CD14-positive monocyte (primary cell): ENCODE results near the gene SRSF12. TPM values are rescaled to one million over a fixed set of nuclear protein-coding genes. Genes with fewer than 3 reads are reported as not detected.

Source experiments
- DNase-seq, 3 donors: peaks; one replicate each; pipeline ENCODE4 v3.0.0-alpha.2; 2011 to 2022
- H2AFZ ChIP-seq: 2 replicates; pipeline ENCODE4 v1.6.0; 2012; ENCODE audit warnings: mild to moderate bottlenecking, low read depth, low read length, inconsistent platforms; ENCODE audit not compliant: insufficient read depth, poor library complexity, severe bottlenecking
- H3K27ac ChIP-seq, 2 donors: 1 replicate in 1 of 2; 2 replicates in 1 of 2; pipeline ENCODE4 v1.5.1; 2012 to 2013; ENCODE audit warnings: low read length in 2 of 2, control low read depth in 1 of 2, inconsistent platforms in 1 of 2, low read depth in 1 of 2, mild to moderate bottlenecking in 1 of 2
- H3K27me3 ChIP-seq, 2 donors: one replicate each; pipeline versions ENCODE4 v1.6.0 to v1.6.1; 2011 to 2013; ENCODE audit warnings: low read length in 2 of 2; ENCODE audit not compliant: control insufficient read depth in 2 of 2, insufficient read depth in 2 of 2
- H3K36me3 ChIP-seq, 2 donors: replicated peaks in 1 of 2; 1 replicate in 1 of 2; 2 replicates in 1 of 2; pipeline versions ENCODE4 v1.5.1 to v1.6.1; 2012 to 2013; ENCODE audit warnings: low read length in 2 of 2, control low read depth in 1 of 2, inconsistent platforms in 1 of 2, mild to moderate bottlenecking in 1 of 2; ENCODE audit not compliant: insufficient read depth in 2 of 2, control insufficient read depth in 1 of 2
- H3K4me1 ChIP-seq, 2 donors: 1 replicate in 1 of 2; 2 replicates in 1 of 2; pipeline versions ENCODE4 v1.5.1 to v1.6.1; 2012 to 2013; ENCODE audit warnings: low read length in 2 of 2, control low read depth in 1 of 2, inconsistent platforms in 1 of 2, mild to moderate bottlenecking in 1 of 2, moderate library complexity in 1 of 2; ENCODE audit not compliant: insufficient read depth in 2 of 2, control insufficient read depth in 1 of 2
- H3K4me2 ChIP-seq: replicated peaks from 2 replicates; pipeline ENCODE3; 2012; ENCODE audit warnings: low read length, moderate library complexity, mild to moderate bottlenecking; ENCODE audit not compliant: poor library complexity, severe bottlenecking; ENCODE audit errors: extremely low read depth
- H3K4me3 ChIP-seq, 3 experiments: fragments of 200-600 bp in 1 of 3; sonication (generic) in 1 of 3; replicated peaks in 1 of 3; 1 replicate in 2 of 3; 2 replicates in 1 of 3; pipeline ENCODE4 v1.5.1; 2011 to 2013; ENCODE audit warnings: low read length in 3 of 3, mild to moderate bottlenecking in 3 of 3, control low read depth in 2 of 3, low read depth in 2 of 3, inconsistent platforms in 1 of 3, moderate library complexity in 1 of 3
- H3K79me2 ChIP-seq: 2 replicates; pipeline ENCODE4 v1.6.0; 2012; ENCODE audit warnings: mild to moderate bottlenecking, control low read depth, inconsistent platforms, low read length, moderate library complexity; ENCODE audit not compliant: insufficient read depth
- H3K9ac ChIP-seq: 2 replicates; pipeline ENCODE4 v1.6.0; 2017; ENCODE audit warnings: low read length, mild to moderate bottlenecking; ENCODE audit not compliant: insufficient read depth, poor library complexity, severe bottlenecking
- H3K9me3 ChIP-seq, 2 donors: replicated peaks in 1 of 2; 1 replicate in 1 of 2; 2 replicates in 1 of 2; pipeline versions ENCODE4 v1.5.1 to v1.6.1; 2012 to 2013; ENCODE audit warnings: low read length in 2 of 2, control low read depth in 1 of 2; ENCODE audit not compliant: control insufficient read depth in 1 of 2, insufficient read depth in 1 of 2
- H4K20me1 ChIP-seq: 2 replicates; pipeline ENCODE4 v1.6.0; 2012; ENCODE audit warnings: mild to moderate bottlenecking, low read length, control low read depth, moderate library complexity; ENCODE audit not compliant: insufficient read depth
- H3K27ac Mint-ChIP-seq, 7 donors: one replicate each; pipeline ENCODE4 v1.8.0; 2020; ENCODE audit warnings: mild to moderate bottlenecking in 7 of 7, mixed read lengths in 7 of 7, moderate library complexity in 6 of 7, inconsistent platforms in 2 of 7
- H3K27me3 Mint-ChIP-seq, 3 donors: one replicate each; pipeline ENCODE4 v1.8.0; 2021 to 2022; ENCODE audit warnings: low read depth in 3 of 3, mild to moderate bottlenecking in 3 of 3, mixed read lengths in 3 of 3, moderate library complexity in 3 of 3, inconsistent platforms in 1 of 3
- H3K36me3 Mint-ChIP-seq, 2 donors: one replicate each; pipeline ENCODE4 v1.8.0; 2020; ENCODE audit warnings: mixed read lengths in 2 of 2, inconsistent platforms in 1 of 2, mild to moderate bottlenecking in 1 of 2
- H3K4me1 Mint-ChIP-seq: one replicate; pipeline ENCODE4 v1.8.0; 2020; ENCODE audit warnings: mild to moderate bottlenecking, mixed read lengths
- H3K4me3 Mint-ChIP-seq, 2 donors: one replicate each; pipeline ENCODE4 v1.8.0; 2020; ENCODE audit warnings: mild to moderate bottlenecking in 2 of 2, mixed read lengths in 2 of 2, moderate library complexity in 1 of 2
- H3K9me3 Mint-ChIP-seq, 7 donors: one replicate each; pipeline ENCODE4 v1.8.0; 2020 to 2022; ENCODE audit warnings: mixed read lengths in 7 of 7, mild to moderate bottlenecking in 6 of 7, moderate library complexity in 6 of 7, inconsistent platforms in 2 of 7
- WGBS: methylation state at CpG from one replicate; pipeline ENCODE4 v1.1.5; 2013; ENCODE audit warnings: missing lambda C conversion rate; ENCODE audit not compliant: insufficient coverage; 5-methylcytosine and 5-hydroxymethylcytosine counted together
- intact Hi-C, 2 donors: fragments of 100-400 bp; cut with micrococcal nuclease; formaldehyde crosslinking; loops; one replicate each; pipeline versions ENCODE4 v1.15.0 to v1.15.1; 2023
- polyA plus RNA-seq, 3 donors: library from polyadenylated mRNA; depleted of rRNA in 1 of 3; unstranded in 2 of 3; stranded (reverse) in 1 of 3; fragments of 300-500 nt in 2 of 3; fragments of >200 nt in 1 of 3; fragmentation: Illumina TruSeq in 2 of 3; gene quantifications; 1 replicate in 2 of 3; 2 replicates in 1 of 3; pipeline ENCODE4 v1.2.3, GENCODE V29; 2012 to 2021
- TF ChIP-seq, protein P1 (sequence below): fragments of 200-600 bp; IDR thresholded peaks from one replicate; pipeline ENCODE4 v1.8.0; 2022; ENCODE audit warnings: antibody characterized with exemption, mild to moderate bottlenecking

Gene SRSF12
- polyA plus RNA-seq, 3 donors, result 0.04 TPM; not detected in 2

GRCh38 chr6:89133981-89134380 is 16.1 kb upstream of the SRSF12 start:
- Histone ChIP-seq H4K20me1 (no peaks in the 10 kb centered on the region), H3K4me2 (no peak overlapping the region), H3K4me3 (no peak overlapping the region), H3K27ac (no peak overlapping the region), H3K36me3 (no peaks in the 10 kb centered on the region), H3K9ac (no peak overlapping the region), H2AFZ (no peak overlapping the region), H3K4me1 (peaks cover 0 to 10% of the 10 kb centered on the region in 2 donors), H3K79me2 (no peaks in the 10 kb centered on the region), H3K9me3 (peaks cover 2 to 4% of the 10 kb centered on the region in 2 donors), H3K27me3 (no peaks in the 10 kb centered on the region)
- Mint-ChIP-seq H3K4me1 (peaks cover 10% of the 10 kb centered on the region), H3K4me3 (no peak overlapping the region), H3K27me3 (no peaks in the 10 kb centered on the region), H3K9me3 (peaks cover 0 to 4% (median 1%) of the 10 kb centered on the region in 7 donors), H3K27ac (no peak overlapping the region), H3K36me3 (no peaks in the 10 kb centered on the region)
- intact Hi-C loops, result no loop called here
- DNase-seq, result no peak
- TF ChIP-seq, protein P1, sequence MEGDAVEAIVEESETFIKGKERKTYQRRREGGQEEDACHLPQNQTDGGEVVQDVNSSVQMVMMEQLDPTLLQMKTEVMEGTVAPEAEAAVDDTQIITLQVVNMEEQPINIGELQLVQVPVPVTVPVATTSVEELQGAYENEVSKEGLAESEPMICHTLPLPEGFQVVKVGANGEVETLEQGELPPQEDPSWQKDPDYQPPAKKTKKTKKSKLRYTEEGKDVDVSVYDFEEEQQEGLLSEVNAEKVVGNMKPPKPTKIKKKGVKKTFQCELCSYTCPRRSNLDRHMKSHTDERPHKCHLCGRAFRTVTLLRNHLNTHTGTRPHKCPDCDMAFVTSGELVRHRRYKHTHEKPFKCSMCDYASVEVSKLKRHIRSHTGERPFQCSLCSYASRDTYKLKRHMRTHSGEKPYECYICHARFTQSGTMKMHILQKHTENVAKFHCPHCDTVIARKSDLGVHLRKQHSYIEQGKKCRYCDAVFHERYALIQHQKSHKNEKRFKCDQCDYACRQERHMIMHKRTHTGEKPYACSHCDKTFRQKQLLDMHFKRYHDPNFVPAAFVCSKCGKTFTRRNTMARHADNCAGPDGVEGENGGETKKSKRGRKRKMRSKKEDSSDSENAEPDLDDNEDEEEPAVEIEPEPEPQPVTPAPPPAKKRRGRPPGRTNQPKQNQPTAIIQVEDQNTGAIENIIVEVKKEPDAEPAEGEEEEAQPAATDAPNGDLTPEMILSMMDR, result no peak
- 93% methylated on average over 3 of the region's 9 CpGs for WGBS

GRCh38 chr6:89132057-89132456 is 14.2 kb upstream of the SRSF12 start:
- no peak overlapping the region for H2AFZ ChIP-seq
- no peaks in the 10 kb centered on the region for H4K20me1 ChIP-seq
- Mint-ChIP-seq H3K36me3 (peaks cover 0 to 5% of the 10 kb centered on the region in 2 donors), H3K4me3 (no peak overlapping the region), H3K27me3 (no peaks in the 10 kb centered on the region), H3K9me3 (peaks cover 13 to 21% (median 18%) of the 10 kb centered on the region in 7 donors), H3K4me1 (peaks cover 19% of the 10 kb centered on the region), H3K27ac (peak overlapping the region in 4 of 7 donors; percentile 35 to 60 (median 38))
- DNase-seq, result peak in 2 of 3 donors; percentile 28 to 31
- no peaks in the 10 kb centered on the region for H3K27me3 ChIP-seq
- H3K36me3 ChIP-seq, result no peaks in the 10 kb centered on the region
- H3K27ac ChIP-seq, result peak overlapping the region in 1 of 2 donors; percentile 28
- intact Hi-C loops, result no loop called here
- H3K9me3 ChIP-seq, result peaks cover 16 to 18% of the 10 kb centered on the region in 2 donors
- peaks cover 0 to 10% of the 10 kb centered on the region in 2 donors for H3K4me1 ChIP-seq
- H3K4me3 ChIP-seq, result no peak overlapping the region
- 0% methylated on average over 1 of the region's 2 CpGs for WGBS
- H3K79me2 ChIP-seq, result no peaks in the 10 kb centered on the region
- no peak overlapping the region for H3K9ac ChIP-seq
- TF ChIP-seq, protein P1, result no peak
- H3K4me2 ChIP-seq, result no peak overlapping the region
